NCI-H748 treated with DMSO at 0.1 percent for 48 hours (cell line): Measurements from ENCODE around the gene BAIAP3.
"Not testable (repeated sequence)": the region's sequence is repeated elsewhere in the genome, so short reads cannot be mapped to it uniquely, and the experiment has no call there.

Experiments used
- DNase-seq: peaks from one replicate; lab custom pipeline; 2025; lab: John Stamatoyannopoulos, UW

The BAIAP3 gene, protein sequence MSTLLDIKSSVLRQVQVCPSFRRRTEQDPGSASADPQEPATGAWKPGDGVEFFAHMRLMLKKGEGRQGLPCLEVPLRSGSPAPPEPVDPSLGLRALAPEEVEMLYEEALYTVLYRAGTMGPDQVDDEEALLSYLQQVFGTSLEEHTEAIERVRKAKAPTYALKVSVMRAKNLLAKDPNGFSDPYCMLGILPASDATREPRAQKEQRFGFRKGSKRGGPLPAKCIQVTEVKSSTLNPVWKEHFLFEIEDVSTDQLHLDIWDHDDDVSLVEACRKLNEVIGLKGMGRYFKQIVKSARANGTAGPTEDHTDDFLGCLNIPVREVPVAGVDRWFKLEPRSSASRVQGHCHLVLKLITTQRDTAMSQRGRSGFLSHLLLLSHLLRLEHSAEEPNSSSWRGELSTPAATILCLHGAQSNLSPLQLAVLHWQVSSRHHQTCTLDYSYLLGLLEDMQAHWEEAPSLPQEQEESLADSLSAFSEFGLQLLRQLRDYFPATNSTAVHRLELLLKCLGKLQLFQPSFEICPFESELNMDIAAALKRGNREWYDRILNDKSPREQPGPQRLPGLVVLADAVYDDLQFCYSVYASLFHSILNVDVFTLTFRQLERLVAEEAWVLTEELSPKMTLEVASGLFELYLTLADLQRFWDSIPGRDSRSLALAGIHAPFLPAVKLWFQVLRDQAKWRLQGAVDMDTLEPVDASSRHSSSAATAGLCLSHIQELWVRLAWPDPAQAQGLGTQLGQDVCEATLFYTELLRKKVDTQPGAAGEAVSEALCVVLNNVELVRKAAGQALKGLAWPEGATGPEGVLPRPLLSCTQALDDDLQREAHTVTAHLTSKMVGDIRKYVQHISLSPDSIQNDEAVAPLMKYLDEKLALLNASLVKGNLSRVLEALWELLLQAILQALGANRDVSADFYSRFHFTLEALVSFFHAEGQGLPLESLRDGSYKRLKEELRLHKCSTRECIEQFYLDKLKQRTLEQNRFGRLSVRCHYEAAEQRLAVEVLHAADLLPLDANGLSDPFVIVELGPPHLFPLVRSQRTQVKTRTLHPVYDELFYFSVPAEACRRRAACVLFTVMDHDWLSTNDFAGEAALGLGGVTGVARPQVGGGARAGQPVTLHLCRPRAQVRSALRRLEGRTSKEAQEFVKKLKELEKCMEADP

DNA sequence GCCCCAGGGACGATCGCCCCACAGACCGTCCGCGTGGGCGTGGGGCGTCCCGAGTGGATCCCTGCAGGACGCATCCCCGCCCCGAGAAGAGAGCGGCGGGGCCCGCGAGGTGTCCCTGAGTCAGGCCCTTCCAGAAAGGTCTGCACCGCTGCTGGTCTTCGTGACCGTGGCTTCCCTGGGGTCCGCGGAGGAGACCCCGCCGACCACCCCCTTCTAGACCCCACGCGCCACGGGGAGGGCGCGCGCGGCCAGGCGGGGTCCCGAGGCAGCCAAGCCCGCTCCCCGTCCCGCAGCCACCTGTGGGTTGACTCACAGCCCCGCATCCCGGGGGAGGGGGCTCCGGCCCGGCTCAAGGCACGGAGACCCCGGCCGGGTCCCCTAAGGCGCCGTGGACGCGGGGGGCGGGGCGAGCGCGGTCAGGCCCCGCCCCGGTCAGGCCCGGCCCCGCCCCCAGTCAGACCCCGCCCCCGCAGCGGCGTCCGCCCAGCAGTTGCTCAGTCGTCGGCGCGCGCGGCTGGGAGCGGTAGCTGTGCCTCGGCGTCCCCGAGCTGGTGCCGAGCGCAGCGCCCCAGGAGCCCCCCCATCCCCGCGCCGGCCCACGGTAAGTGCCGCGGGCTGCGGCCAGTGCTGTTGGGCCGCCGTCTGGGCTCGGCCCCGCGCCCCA is at the start of gene BAIAP3:
BAIAP3 (plus strand) TSS at position 497 of the 664 bp plus-strand sequence. CDS start 4,905 bp downstream, outside the sequence.
- no peak for DNase-seq

GRCh38 chr16:1283996-1284616 is 49.3 kb upstream of the BAIAP3 start:
- no peak for DNase-seq

- DNase-seq = no peak
Measured at GRCh38 chr16:1285669-1286512, 47.6 kb upstream of the BAIAP3 start.

DNA sequence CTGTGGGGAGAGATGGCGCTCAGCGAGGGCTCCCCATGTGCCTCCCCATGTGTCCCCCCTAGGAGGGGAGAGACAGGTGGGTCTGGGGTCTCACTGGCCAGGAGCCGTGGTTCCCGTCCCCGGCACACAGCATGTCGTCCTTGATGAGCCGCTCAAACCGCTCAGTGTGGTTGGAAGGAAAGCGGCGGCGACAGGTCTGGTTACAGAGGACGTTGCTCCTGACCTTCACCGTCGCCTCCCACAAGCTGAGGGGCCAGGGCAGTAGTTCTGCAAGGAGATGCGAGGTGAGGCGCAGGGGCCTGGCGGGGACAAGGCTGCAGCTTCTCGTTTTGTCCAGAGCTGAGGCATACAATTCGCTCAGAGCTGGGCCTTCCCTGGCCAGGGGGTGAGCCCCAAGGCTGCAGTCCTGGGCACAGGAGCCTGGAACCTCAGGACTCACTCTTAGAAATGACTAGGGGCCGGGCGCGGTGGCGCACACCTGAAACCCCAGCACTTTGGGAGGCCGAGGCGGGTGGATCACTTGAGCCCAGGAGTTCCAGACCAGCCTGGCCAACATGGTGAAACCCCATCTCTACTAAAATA is 46.8 kb upstream of the BAIAP3 start:
- DNase-seq = no peak

- DNase-seq = no peak
Measured at GRCh38 chr16:1287982-1288670, 45.3 kb upstream of the BAIAP3 start.

GRCh38 chr16:1288813-1289476 is 44.5 kb upstream of the BAIAP3 start:
- no peak for DNase-seq

DNA sequence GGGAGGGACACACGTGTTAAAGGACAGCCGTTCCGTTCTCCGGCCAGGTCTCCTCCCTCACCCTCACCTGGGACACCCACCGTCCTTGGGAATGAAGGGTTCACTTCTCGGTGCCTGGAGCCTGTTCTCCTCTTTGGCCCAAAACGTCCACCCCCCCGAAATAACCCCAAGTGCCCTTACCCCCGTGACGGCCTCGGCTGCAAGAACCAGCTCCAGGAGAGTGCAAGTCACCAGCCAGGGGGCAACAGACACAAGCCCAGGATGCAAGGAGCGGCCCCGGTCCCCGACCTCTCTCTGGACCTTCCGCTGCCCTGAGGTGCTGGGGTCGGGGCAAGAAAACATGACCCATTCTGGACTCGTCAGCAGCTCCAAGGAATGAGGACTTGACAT is 44.0 kb upstream of the BAIAP3 start:
- no peak for DNase-seq

DNA sequence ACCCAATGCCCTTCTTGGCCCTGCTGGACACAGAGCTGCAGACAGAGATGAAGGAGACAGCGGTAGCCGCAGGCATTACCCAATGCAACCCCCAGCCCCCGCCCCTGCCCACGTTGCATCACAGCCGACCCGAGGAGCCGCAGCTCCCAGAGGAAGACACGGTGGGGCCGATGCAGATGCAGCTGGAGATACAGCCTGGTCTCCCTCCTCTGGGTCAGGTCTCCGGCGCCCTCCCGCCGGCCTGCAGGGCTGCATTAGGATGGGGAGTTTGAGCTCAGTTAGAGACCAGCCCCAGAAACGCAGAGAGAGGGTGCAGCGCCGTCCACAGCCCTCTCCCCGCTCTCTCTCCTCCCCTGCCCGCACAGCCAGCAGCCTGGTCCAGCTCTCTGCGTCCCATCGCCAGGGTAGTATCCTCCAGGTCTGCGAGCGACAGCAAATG is 43.4 kb upstream of the BAIAP3 start:
- DNase-seq = no peak

GRCh38 chr16:1290860-1291575 is 42.4 kb upstream of the BAIAP3 start:
- no peak for DNase-seq

DNA sequence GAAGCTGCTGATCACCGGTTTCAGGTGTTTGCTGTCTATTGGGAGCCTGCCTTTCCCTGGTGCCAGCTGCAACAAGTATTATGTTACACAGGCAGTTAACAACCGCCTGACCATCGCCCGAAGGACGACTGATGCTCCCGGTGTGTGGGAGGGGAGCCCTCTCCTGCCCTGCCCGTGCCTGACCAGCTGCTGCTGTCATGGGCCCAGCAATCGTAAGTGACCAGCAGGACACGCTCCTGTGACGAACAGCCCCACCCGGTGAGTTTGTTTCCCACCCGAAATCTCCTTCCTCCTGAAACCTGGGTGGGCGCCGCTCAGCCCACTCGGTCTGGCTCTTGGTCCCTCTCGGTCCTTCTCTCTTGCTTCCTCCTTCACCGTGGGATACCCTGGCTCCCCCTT is 41.9 kb upstream of the BAIAP3 start:
- peak; percentile 33 for DNase-seq

DNA sequence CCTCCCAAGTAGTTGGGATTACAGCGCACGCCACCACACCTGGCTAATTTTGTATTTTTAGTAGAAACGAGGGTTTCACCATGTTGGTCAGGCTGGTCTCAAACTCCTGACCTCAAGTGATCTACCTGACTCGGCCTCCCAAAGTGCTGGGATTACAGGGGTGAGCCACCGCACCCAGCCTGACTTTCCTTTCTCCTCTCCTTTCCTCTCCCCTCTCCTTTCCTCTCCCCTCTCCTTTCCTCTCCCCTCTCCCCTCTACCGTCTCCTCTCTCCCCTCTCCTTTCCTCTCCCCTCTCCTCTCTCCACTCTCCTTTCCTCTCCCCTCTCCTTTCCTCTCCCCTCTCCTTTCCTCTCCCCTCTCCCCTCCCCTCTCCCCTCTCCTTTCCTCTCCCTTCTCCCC is 41.2 kb upstream of the BAIAP3 start:
- not testable (repeated sequence) for DNase-seq

DNA sequence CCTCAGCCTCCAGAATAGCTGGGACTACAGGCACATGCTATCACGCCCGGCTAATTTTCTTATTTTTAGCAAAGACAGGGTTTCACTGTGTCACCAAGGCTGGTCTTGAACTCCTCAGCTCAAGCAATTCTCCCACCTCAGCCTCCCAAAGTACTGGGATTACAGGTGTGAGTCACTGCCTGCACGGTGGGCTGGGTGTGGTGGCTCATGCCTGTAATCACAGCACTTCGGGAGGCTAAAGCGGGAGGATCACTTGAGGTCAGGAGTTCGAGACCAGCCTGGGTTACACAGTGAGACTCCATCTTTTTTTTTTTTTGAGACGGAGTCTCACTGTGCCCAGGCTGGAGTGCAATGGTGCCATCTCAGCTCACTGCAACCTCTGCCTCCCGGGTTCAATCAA is 40.6 kb upstream of the BAIAP3 start:
- not testable (repeated sequence) for DNase-seq

- DNase-seq = no peak
Measured at GRCh38 chr16:1293921-1294656, 39.4 kb upstream of the BAIAP3 start.

DNA sequence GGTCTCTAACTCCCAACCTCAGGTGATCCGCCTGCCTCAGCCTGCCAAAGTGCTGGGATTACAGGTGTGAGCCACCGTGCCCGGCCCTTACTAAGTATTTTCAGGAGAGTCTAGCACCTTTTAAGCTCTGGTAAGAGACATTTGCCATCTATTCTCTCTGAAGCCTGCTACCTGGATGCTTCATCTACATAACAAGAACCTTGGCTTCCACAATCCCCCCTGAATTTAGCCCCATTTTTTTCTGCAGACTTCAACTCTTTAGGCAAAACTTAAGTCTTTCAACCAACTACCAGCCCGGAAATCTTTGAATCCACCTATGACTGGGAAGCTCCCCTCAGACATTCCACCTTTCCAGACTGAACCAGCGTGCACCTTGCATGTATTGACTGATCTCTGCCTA is 38.0 kb upstream of the BAIAP3 start:
- DNase-seq = no peak

DNA sequence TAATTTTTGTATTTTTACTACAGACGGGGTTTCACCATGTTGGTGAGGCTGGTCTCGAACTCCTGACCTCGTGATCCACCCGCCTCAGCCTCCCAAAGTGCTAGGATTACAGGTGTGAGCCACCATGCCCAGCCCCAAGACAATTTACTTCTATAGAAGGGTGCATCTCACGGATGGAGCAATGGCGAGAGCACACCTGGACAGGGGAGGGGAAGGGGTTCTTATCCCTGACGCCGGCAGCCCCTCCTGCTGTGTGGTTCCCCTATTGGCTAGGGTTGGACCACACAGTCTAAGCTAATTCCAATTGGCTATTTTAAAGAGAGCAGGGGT is 36.8 kb upstream of the BAIAP3 start:
- DNase-seq = not testable (repeated sequence)

DNA sequence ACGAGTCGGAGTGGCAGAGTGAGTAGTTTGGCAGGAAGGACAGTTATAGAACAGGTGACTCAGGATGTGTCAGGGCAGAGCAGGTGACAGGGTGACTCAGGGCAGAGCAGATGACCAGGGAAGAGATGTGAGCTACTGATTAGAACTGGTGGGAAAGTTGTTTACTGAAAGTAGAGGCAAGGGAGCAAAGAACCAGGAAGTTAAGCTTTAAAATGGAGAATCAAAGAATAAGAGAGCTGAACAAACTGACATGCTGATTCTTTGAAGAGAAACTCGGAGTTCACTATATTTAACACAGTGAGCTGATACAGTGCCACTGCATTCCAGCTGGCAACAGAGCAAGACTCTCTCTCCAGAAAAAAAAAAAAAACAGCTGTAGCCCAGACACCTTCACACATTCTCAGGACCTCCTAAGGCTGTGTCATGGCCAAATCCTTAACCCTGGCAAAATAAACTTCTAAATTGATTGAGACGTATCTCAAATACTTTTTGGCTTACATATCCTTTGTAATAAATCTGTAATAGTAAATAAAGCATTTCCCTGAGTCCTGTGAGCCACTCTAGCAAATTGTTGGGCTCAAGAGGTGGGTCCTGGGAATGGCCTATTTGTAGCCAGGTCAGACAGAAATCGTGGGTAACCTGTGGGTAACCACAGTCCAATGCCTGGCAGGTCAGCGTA is 36.3 kb upstream of the BAIAP3 start:
- no peak for DNase-seq

DNA sequence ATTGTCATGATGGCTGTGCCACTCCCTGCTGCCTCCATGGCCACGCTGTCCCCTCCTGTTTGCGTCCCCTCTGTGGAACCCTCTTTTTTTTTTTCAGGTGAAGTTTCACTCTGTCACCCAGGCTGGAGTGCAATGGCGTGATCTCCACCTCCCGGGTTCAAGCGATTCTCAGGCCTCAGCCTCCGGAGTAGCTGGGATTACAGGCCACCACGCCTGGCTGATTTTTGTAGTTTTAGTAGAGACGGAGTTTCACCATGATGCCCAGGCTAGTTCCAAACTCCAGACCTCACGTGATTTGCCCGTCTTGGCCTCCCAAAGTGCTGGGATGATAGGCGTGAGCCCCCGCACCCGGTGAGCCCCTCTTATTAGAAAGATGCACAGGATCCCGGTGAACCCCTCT is 35.0 kb upstream of the BAIAP3 start:
- DNase-seq = no peak
